K562 (cell line): ENCODE results near the gene CAMK2A. TPM values are rescaled to one million over a fixed set of nuclear protein-coding genes. Genes with fewer than 3 reads are reported as not detected.

Source experiments
- ATAC-seq: fragments of 200-7000 bp; cut with Tn5 transposase; 3 replicates; pipeline ENCODE4 v1.9.1; 2020; ENCODE audit warnings: moderate library complexity
- BruUV-seq: library from RNA; stranded (reverse); fragments of 400-500 nt; replicated peaks from 2 replicates; lab custom pipeline; 2021; lab: Mats Ljungman, UMichigan
- CTCF ChIA-PET: fragments of 300-600 bp; formaldehyde crosslinking; extraction: SDS; loops from one replicate; lab custom pipeline; 2021; ENCODE audit warnings: low intra/inter-chr PET ratio; lab: Yijun Ruan, JAX
- POLR2A ChIA-PET: fragments of 300-600, 350-650 bp; sonication (Branson Sonifier 250); formaldehyde crosslinking; extraction: SDS; loops from one replicate; lab custom pipeline; 2021; ENCODE audit warnings: antibody characterized with exemption, inconsistent platforms; lab: Yijun Ruan, JAX
- DNase-seq, 4 experiments: peaks; one replicate each; pipeline versions ENCODE4 v3.0.0 to v3.0.0-alpha.2; 2011 to 2018; ENCODE audit warnings: low spot score in 3 of 4, mixed read lengths in 3 of 4; ENCODE audit errors: extremely low read depth in 1 of 4
- FAIRE-seq: peaks from 2 replicates; lab custom pipeline; 2011; peaks lifted over from hg19 to GRCh38; lab: Jason Lieb, UNC
- H2AFZ ChIP-seq: 2 replicates; pipeline ENCODE4 v1.6.0; 2011; ENCODE audit warnings: low read depth, low read length, control low read depth, inconsistent platforms
- H3K27ac ChIP-seq: fragments of 200-600 bp; 3 replicates; pipeline ENCODE4 v1.8.0; 2011; ENCODE audit warnings: low read depth, mild to moderate bottlenecking, control low read depth, inconsistent platforms, low read length, moderate library complexity, mixed read lengths; ENCODE audit errors: extremely low read depth
- H3K27me3 ChIP-seq, 2 experiments: fragments of 300-600 bp in 1 of 2; 2 replicates in 1 of 2; 3 replicates in 1 of 2; pipeline versions ENCODE4 v1.6.0 to v1.8.0; 2011; ENCODE audit warnings: inconsistent platforms in 2 of 2, low read length in 2 of 2, mild to moderate bottlenecking in 1 of 2, mixed read lengths in 1 of 2, moderate library complexity in 1 of 2; ENCODE audit not compliant: control insufficient read depth in 2 of 2, insufficient read depth in 2 of 2
- H3K36me3 ChIP-seq: fragments of 300-600 bp; 3 replicates; pipeline ENCODE4 v1.8.0; 2011; ENCODE audit warnings: mild to moderate bottlenecking, low read length, inconsistent platforms; ENCODE audit not compliant: control insufficient read depth, insufficient read depth
- H3K4me1 ChIP-seq, 2 experiments: fragments of 200-600 bp in 1 of 2; replicated peaks in 1 of 2; 2 replicates in 1 of 2; 3 replicates in 1 of 2; pipeline versions ENCODE4 v1.5.1 to v1.8.0; 2011; ENCODE audit warnings: inconsistent platforms in 2 of 2, low read length in 2 of 2, mild to moderate bottlenecking in 1 of 2, mixed read lengths in 1 of 2, moderate library complexity in 1 of 2; ENCODE audit not compliant: control insufficient read depth in 2 of 2, insufficient read depth in 2 of 2
- H3K4me2 ChIP-seq: 2 replicates; pipeline ENCODE4 v1.6.1; 2011; ENCODE audit warnings: low read length, control low read depth, inconsistent platforms, mixed read lengths; ENCODE audit not compliant: insufficient read depth
- H3K4me3 ChIP-seq: fragments of 200-600 bp; sonication (generic), shearing (Covaris generic); 2 replicates; pipeline ENCODE4 v1.5.1; 2016; ENCODE audit warnings: control low read depth, inconsistent platforms
- H3K79me2 ChIP-seq: fragments of 200-600 bp; 3 replicates; pipeline ENCODE4 v1.8.0; 2011; ENCODE audit warnings: low read length, inconsistent platforms; ENCODE audit not compliant: control insufficient read depth, insufficient read depth
- H3K9ac ChIP-seq, 2 experiments: 2 replicates each; pipeline versions ENCODE4 v1.6.0 to v1.6.1; 2011; ENCODE audit warnings: low read depth in 2 of 2, low read length in 2 of 2, control low read depth in 1 of 2, inconsistent platforms in 1 of 2, mild to moderate bottlenecking in 1 of 2, mixed read lengths in 1 of 2; ENCODE audit not compliant: insufficient read depth in 1 of 2
- H3K9me1 ChIP-seq: one replicate; pipeline ENCODE4 v1.6.0; 2011; ENCODE audit warnings: inconsistent platforms, mild to moderate bottlenecking, low read length, moderate library complexity; ENCODE audit not compliant: control insufficient read depth, insufficient read depth
- H3K9me3 ChIP-seq: replicated peaks from 2 replicates; pipeline ENCODE4 v1.5.1; 2011; ENCODE audit warnings: low read depth, low read length, inconsistent platforms; ENCODE audit not compliant: control insufficient read depth, insufficient read depth
- H4K20me1 ChIP-seq: replicated peaks from 2 replicates; pipeline ENCODE4 v1.6.1; 2011; ENCODE audit warnings: low read length, inconsistent platforms, mixed read lengths; ENCODE audit not compliant: control insufficient read depth, insufficient read depth
- CEBPB ChIP-seq: fragments of 450-650 bp; IDR thresholded peaks from 2 replicates; pipeline ENCODE4 v1.6.1; 2016; ENCODE audit warnings: missing genetic modification characterization, missing compliant biosample characterization
- CEBPG ChIP-seq, 3 experiments: fragments of 200-800 bp in 1 of 3; sonication (Bioruptor generic) in 1 of 3; sonication (generic) in 1 of 3; formaldehyde crosslinking in 1 of 3; IDR thresholded peaks in 2 of 3; conservative IDR thresholded peaks in 1 of 3; 2 replicates each; pipeline versions ENCODE4 v1.6.1 to v1.8.0; 2016 to 2022; ENCODE audit warnings: missing compliant biosample characterization in 2 of 3, missing genetic modification characterization in 2 of 3, mild to moderate bottlenecking in 1 of 3, missing genetic modification reagents in 1 of 3
- NFE2 ChIP-seq: IDR thresholded peaks from 2 replicates; pipeline ENCODE4 v1.6.1; 2014; ENCODE audit warnings: antibody characterized with exemption, low read depth
- ZNF184 ChIP-seq: sonication (generic); formaldehyde crosslinking; IDR thresholded peaks from 2 replicates; pipeline ENCODE4 v1.5.0; 2020; ENCODE audit warnings: missing genetic modification reagents
- WGBS: fragments of 100-300 bp; shearing (Covaris generic); methylation state at CpG from one replicate; pipeline ENCODE4 v1.1.6; 2016; ENCODE audit warnings: low coverage, mixed read lengths; ENCODE audit not compliant: insufficient coverage; ENCODE audit errors: missing lambda C conversion rate; 5-methylcytosine and 5-hydroxymethylcytosine counted together
- in situ Hi-C: fragments of 300-500 bp; cut with MboI; formaldehyde crosslinking; loops from 4 replicates; pipeline ENCODE4 v1.15.0; 2018; ENCODE audit warnings: inconsistent platforms, mixed read lengths
- intact Hi-C: fragments of 100-400 bp; cut with micrococcal nuclease; formaldehyde crosslinking; loops from 2 replicates; pipeline ENCODE4 v1.14.2; 2022
- polyA plus RNA-seq, 8 experiments: library from polyadenylated mRNA; depleted of rRNA in 4 of 8; stranded (reverse) in 5 of 8; unstranded in 3 of 8; fragments of >200 nt; fragmentation: Nextera tagmentation in 2 of 8; fragmentation: Illumina TruSeq in 1 of 8; extraction: Ambion mirVana in 2 of 8; extraction: Trizol in 1 of 8; gene quantifications; 2 replicates each; pipeline versions ENCODE4 v1.2.1 to v1.2.3, GENCODE V29; 2011 to 2014; ENCODE audit warnings: inconsistent platforms in 1 of 8, missing spikeins in 1 of 8
- total RNA-seq, 7 experiments: library from RNA; depleted of rRNA in 6 of 7; stranded (reverse); fragments of >200 nt in 6 of 7; fragmentation: Illumina TruSeq in 2 of 7; extraction: Trizol in 2 of 7; gene quantifications; 2 replicates each; pipeline versions ENCODE4 v1.2.1 to v1.2.3, GENCODE V29; 2011 to 2021; ENCODE audit warnings: low replicate concordance in 1 of 7

Gene CAMK2A
- total and polyA plus RNA-seq, 9 of the 15 experiments (the other 6 are each of a cell fraction or from before 2014, with no cell fraction given): 0.01 to 0.18 (median 0.04) TPM; not detected in 6

DNA sequence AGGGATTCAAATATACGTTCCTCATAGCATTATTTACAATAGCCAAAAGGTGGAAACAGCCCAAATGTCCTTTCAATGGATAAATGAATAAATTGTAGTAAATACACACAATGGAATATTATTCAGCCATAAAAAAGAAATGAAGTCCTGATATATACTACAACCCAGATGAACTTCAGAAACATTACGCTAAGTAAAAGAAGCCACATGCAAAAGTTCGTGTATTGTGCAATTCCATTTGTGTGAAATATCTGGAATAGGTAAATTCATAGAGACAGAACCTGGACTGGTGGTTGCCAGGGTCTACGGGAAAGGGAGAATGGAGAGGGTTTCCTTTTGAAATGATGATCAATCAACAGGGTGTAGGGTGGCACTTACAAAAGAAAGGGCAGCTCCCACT is 25.7 kb upstream of the CAMK2A start:
- Histone ChIP-seq H3K27me3 (peaks cover 19 to 34% of the 10 kb centered on the region in 2 experiments), H3K79me2 (no peaks in the 10 kb centered on the region), H3K36me3 (no peaks in the 10 kb centered on the region), H3K27ac (no peak overlapping the region), H3K9ac (no peak overlapping the region), H2AFZ (no peak overlapping the region), H4K20me1 (no peaks in the 10 kb centered on the region; the same call in 1 of the 2 replicates), H3K9me1 (no peaks in the 10 kb centered on the region), H3K4me3 (no peak overlapping the region), H3K4me1 (peaks cover 0 to 4% of the 10 kb centered on the region in 2 experiments; a peak in 2 of 5 replicates), H3K4me2 (no peak overlapping the region), H3K9me3 (no peaks in the 10 kb centered on the region)
- no peak for TF ChIP-seq CEBPG (CRISPR knock-in tag; IDR thresholded peaks at IDR 0.05)
- TF ChIP-seq CEBPG (tag; conservative IDR thresholded peaks at IDR 0.05 in 1 of 2, IDR thresholded peaks at IDR 0.05 in 1 of 2): peak; percentile 36 to 53; a peak in 3 of 4 replicates
- peak; percentile 60 for TF ChIP-seq CEBPB (tag)
- TF ChIP-seq NFE2: no peak
- no peak for TF ChIP-seq ZNF184
- BruUV-seq: no TSS peak
- in situ Hi-C loops (no loop called here), intact Hi-C loops (no loop called here)
- ChIA-PET POLR2A (no interaction called here), CTCF (no interaction called here)
- ATAC-seq (no peak), FAIRE-seq (no peak), DNase-seq (no peak)
- 11% methylated on average over 4 of the region's 4 CpGs for WGBS
